Stimulated activated naive CD4-positive, alpha-beta T cell treated with Interleukin-2 at 50 U/mL for 16 hours (primary cell): ENCODE results near the gene FKBP8.
"Not testable (repeated sequence)": the region's sequence is repeated elsewhere in the genome, so short reads cannot be mapped to it uniquely, and the experiment has no call there.

Experiments used
- DNase-seq: peaks from one replicate; lab custom pipeline; 2025; lab: John Stamatoyannopoulos, UW

FKBP8 gene

DNA sequence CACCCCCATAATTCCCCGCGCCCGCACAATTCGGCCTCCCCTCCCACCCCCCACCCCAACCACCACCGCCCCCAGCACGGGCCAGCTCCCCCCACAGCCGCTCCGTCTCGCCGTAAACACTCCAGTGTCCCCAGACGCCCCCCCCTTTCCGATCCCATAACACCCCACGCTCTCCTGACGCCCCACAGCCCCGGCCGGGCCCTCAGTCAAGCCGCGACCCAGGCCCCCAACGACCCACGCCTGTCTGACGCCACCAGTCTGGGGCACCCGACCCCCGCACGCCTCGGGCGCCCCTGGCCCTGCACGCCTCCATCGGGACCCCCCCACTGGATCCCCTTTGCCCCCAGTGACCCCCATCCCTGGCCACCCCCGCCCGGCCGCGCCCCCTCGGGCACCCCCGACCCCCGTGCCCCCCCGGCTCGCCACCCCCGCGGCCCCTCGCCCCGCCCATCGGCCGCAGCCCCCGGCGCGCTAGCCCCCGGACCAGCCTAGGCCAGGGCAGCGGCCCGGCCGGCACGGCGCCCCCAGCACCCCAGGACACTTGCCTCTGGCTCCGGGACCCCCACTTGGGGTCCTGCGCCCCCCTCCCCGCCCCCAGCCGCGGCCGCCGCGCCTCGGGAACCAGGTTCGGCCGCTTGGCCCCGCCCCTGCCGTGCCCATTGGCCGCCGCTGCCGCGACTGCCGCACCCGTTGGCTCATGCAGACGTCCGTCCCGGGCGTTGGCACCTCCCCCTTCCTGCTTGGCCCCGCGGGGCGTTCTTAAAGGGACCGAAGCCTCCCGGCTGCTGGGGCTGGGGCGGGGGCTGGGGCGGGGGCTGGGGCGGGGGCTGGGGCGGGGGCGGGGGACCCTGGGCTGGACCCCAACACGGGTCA lies at the start of gene FKBP8:
TSS of gene FKBP8 (minus strand) at position 633 of the 873 bp plus-strand sequence. CDS start 1,603 bp downstream, outside the sequence.
- peak; percentile 93 for DNase-seq

DNA sequence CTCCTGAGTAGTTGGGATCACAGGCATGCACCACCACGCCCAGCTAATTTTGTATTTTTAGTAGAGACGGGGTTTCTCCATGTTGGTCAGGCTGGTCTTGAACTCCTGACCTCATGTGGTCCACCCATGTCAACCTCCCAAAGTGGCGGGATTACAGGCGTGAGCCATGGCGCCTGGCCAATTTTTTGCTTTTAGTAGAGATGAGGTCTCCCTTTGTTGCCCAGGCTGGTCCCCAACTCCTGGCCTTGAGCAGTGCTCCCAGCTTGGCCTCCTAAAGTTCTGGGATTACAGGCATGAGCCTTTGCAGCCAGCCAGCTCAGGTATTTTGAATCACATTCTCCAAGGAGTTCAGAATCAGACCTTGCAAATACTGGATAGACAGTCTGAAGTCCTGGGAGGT lies 49.4 kb upstream of the FKBP8 start:
- not testable (repeated sequence) for DNase-seq

DNA sequence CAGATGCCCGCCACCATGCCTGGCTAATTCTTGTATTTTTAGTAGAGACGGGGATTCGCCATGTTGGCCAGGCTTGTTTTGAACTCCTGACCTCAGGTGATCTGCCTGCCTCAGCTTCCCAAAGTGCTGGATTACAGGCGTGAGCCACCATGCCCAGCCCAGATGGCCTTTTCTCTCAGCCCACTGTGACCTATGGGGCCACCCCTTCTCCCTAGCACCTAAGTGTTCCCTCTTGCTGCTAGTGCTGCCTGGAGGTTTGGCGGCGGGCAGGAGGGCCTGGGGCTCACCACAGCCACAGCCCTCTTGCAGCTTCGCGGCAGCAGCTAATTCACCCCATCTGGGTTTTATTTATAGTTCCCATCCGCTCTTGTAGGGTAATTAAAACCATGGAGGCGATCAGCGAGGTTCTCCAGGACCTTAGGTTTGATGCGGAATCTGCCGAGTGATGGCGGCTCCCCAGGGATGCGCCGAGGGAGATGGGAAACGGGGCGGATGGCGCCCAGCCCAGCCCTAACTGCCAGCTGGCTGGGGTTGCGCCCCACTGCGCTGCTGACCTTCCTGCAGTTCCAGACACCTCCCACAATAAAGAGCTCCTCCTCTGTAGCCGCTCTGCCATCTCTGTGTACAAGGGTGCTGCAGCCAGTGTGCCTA lies 48.5 kb upstream of the FKBP8 start:
- DNase-seq, result no peak

DNA sequence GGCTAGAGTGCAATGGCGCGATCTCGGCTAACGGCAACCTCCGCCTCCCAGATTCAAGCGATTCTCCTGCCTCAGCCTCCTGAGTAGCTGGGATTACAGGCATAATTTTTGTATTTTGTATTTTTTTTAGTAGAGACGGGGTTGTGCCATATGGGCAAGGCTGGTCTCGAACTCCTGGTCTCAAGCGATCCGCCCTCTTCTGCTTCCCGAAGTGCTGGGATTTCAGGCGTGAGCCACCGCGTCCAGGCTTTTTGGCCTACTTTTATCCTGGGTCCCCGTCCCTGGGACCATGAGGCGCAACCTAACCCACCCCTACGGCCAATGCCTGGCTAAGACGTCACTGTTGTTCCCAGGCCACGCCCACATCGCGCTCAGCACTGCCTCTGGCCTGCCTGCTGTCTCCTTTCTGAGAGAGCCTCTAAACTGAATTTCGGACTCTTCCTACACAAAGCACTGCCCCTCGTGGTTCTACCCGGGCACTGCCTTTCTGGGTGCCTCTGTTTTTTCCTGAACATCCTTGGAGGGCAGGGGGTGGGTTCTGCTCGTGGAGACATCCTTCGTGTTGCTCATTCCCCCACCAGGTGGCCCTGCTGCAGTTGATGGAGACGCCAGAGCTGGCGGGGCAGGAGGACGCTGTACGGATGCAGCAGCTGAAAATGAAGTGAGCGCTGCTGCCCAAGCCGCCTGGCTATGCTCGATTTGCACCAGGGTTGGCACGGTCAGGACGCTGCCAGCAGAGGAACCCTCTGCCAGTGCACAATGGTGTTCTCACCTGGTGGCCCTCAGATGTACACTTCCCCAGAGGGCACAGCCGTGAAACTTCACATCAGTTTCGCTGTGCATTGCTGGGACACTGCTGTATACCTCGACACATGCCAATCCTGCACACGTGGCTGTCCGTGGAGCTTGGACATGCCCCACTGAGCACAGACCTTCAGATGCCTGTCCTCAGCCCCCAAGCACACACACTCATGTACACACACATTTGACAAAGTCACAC lies 47.2 kb upstream of the FKBP8 start:
- no peak for DNase-seq

DNA sequence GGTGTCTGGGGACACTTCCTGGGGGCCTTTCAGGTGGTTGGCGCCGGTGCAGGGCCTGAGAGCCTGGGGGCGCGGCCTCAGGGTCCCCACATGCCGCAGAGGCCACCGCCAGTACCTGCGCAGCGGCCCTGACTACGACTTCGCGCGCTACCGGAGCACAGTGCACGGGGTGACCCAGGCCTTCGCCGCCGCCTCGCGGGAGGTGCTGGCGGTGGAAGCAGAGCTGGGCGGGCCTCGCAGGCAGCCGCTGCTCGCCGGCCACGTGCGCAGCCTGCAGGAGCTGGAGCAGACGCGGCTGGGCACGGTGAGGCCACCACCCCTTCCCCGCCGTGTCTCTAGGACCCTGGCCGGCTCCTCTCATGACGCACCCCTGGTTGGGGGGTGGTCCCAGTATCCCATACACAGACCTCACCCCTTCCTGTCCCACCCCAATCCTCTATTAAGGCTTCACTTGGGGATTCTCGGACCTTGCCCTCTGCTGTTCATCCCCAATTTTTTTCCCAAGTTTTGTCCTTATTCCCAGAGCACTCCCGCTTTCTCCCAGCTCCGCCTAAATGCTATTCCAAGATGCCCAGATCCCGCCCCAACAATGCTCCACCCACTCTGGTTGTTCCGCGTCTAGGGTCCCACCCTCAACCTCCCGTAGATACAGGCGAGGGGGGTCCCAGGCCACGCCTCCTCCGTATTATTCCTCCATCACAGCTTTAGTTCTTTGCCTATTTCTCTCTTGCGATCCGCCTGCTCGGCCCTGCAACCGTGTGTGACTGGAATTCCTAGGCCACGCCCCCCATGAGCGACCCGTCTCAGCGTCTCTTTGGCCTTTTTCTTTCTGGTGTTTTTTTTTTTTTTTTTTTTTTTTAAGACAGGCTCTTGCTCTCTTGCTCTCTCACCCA lies 46.3 kb upstream of the FKBP8 start:
- DNase-seq, result peak; percentile 73

DNA sequence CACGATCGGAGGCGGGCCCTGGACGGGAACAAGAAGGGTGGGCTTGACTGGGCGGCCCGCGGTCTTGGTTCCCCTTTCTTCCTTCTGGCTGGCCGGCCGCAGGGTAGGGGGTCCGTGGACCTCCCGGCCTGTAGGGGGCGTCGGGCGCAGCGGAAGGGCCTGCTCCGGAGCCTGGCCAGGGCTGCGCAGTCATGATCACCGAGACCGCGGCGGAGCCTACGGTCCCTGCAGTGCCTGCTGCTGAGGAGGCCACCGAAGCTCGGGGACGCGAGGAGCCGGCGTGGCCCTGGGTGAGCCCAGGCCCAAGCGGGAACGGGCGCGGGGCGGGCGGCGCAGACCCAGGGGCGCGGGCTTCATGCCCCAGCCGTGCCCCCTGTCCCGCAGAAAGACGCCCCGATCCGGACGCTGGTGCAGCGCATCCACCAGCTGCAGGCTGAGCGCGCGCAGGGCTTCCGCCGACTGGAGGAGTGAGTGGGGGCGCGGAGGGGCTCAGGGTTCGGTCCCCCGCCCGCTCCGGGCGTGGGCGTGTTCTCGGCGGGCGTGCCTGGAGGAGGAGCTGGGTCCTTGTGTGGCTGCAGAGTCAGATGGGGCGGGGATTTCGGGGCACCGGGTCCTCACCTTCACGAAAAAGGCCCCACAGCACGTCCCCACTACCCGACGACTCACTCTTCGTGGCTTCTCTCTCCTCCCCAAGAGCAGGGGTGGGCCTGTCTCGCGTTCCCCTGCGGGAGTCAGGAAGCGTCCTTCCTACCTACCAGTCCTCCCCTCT lies 45.4 kb upstream of the FKBP8 start, which contains the start of gene REX1BD:
TSS of gene REX1BD (plus strand) at position 188 of the 769 bp plus-strand sequence. CDS start at position 192, 4 bp downstream.
- peak; percentile 83 for DNase-seq

DNA sequence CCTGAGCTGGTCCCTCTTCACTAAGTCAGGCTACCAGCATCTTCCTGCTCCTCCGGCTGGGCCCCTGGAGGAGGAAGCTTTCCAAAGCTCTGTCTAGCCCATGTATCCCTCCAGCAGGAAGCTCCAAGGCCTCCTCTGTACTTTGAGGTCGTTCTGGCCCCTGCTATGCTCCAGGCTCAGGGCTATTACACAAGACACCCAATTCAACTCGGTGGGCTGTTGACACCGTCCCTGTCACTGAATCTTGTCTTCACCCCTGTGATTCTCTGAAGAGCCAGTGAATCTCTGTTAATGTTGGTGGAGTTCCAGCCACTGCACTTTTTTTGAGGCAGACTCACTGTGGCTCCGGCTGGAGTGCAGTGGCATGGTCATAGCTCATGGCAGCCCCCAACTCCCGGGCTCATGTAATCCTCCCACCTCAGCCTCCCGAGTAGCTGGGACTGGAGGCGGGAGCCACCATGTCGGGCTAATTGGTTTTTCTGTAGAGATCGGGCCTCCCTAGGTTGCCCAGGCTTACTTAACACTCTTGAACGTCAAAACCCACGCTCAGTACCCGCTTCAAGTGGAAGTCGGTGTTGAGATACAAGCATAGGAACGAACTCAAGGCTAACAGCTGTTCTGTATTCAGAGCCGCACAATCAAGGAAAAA lies 44.7 kb upstream of the FKBP8 start:
- DNase-seq, result no peak

DNA sequence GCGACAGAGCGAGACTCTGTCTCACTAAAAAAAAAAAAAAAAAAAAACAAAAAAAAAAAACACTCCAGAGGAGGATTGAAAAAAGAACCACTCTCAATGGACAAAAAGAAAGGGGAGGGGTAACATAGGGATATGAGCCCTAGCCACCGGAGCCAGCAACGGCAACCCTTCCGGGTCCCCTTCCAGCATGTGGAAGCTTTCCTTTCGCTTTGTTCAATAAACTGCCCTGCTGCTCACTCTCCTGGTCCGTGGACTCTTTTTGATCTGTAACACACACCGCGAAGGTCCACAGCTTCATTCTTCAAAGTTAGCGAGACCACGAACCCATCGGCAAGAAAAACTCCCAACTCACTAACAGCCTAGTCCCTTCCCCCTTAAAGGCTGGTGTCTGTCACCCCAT lies 44.2 kb upstream of the FKBP8 start:
- no peak for DNase-seq

DNA sequence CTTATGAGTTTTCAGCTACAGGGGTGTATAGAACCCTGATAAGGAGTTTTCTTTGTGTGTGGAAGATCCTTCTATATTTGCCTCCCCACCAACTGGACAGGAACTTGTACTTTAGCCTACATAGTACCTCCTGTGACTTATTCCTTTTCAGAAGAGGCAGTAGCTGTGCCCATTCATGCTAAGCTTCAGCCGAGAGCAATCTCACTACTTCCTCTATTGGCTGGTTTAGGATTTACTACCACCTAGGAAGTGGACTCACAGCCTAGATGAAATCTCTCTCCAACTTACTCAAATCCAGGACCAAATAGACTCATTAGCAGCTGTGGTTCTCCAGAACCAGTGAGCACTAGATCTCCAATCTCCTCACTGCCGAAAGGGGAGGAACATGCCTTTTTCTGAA lies 42.9 kb upstream of the FKBP8 start:
- DNase-seq, result no peak

DNA sequence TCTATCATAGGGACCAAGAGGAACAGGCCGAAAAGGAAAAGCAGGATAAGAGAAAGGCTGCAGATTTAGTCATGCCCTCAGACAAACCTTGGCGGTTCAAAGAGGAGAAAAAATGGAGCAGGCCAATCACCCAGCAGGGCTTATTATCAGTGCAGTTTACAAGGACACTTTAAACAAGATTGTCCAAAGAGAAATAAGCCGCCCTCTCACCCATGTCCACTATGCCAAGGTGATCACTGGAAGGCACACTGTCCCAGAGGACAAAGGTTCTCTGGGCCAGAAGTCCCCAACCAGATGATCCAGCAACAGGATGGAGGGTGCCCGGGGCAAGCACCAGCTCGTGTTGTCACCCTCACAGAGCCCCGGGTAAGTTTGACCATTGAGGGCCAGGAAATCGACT lies 36.9 kb upstream of the FKBP8 start:
- DNase-seq, result no peak

DNA sequence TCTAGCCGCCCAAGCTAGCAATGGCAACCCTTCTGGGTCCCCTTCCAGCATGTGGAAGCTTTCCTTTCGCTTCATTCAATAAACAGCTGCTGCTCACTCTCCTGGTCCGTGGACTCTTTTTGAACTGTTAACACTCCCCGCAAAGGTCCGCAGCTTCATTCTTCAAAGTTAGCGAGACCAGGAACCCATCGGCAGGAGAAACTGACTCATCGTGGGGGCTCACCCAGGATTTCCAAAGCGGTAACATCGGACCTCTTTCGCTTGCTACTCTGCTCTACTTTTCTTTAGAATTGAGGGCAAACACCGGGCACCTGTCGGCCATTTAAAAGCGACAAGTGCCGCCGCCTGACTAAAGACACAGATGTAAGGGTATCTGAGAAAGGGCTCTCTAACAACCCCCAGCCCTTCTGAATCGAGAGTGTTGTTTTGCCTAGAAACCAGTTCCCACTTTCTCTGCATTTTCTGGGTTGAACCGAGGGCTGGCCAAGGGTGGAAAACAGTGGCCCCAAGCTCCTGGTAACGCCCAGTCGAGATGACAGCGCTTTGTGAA lies 34.1 kb upstream of the FKBP8 start:
- DNase-seq, result no peak

DNA sequence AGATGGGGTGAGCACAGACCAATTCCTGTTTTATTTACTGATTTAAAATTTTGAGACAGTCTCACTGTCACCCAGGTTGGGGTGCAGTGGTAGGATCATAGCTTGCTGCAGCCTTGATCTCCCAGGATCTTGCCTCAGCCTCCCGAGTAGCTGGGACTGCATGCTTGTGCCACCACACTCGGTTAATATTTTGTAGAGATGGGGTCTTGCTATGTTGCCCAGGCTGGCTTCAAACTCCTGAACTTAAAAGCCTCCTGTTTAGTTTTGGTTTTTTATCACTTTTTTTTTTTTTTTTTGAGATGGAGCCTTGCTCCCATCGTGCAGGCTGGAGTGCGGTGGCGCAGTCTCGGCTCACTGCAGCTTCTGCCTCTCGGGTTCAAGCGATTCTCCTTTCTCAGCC lies 33.0 kb upstream of the FKBP8 start:
- no peak for DNase-seq

DNA sequence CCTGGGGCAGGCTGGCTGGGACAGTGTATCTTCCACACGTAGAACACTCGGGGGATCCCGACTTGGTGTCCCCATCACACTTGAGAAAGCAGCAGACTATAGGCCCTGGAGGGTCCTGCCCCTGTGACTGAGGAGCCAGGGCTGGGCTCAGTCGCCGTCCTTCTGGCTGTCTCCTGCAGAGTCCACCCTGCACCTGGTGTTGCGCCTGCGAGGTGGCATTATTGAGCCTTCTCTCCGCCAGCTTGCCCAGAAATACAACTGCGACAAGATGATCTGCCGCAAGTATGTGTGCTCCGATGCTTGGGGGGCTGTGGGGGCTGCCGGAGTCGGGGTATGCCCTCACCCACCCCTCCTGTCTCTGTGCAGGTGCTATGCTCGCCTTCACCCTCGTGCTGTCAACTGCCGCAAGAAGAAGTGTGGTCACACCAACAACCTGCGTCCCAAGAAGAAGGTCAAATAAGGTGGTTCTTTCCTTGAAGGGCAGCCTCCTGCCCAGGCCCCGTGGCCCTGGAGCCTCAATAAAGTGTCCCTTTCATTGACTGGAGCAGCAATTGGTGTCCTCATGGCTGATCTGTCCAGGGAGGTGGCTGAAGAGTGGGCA lies 31.4 kb upstream of the FKBP8 start:
- no peak for DNase-seq

DNA sequence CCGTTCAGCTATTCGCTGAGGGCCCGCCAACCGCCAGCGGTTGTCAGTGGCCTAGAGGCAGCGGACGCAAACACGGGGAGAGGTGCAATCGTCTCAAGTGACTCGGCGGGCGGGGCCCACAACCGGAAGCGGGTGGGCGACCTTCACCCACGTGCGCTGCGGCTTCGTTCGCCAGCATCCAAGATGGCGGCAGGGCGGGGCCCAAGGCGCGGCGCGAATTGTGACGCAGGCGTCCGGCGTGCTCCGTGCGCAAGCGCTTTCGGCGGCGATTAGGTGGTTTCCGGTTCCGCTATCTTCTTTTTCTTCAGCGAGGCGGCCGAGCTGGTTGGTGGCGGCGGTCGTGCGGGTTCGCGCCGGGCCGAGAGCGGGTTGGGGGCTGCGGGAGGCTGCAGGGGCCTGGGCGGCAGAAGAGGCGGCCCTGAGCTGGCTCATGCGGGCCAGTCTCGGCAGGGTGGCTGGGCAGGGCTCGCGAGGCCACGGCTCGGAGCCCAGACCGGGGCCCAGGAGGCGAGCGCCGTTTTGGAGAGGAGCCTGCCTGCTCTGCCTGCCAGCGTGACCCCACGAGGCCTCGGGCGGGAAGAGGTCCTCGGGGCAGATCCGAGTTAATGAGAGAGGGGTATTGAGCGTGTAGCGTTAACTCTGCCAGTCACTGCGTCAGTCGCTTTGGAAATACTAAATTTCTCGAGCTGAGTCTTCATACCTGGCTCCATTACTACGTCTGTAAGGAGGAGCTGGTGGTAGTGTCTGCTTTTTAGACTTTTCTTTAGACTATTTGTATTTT lies 28.4 kb upstream of the FKBP8 start, which contains the start of gene UBA52:
TSS of gene UBA52 (plus strand) at position 294 of the 781 bp plus-strand sequence. CDS start 1,444 bp downstream, outside the sequence.
- peak; percentile 97 for DNase-seq

DNA sequence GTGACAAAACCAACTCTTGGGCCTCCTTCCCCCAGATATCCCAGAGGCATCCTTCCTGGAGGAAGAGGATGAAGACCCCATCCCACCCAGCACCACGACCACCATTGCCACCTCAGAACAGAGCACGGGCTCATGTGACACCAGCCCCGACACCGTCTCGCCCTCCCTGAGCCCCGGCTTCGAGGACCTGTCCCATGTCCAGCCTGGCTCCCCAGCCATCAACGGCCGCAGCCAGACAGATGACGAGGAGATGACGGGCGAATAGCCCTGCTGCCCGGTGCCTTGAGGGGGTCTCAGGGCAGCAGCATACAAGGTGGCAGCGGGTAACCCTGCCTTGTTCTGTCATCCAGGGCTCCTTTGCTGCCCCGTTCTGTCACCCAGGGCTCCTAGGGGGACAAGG lies 25.0 kb upstream of the FKBP8 start:
- DNase-seq, result no peak

DNA sequence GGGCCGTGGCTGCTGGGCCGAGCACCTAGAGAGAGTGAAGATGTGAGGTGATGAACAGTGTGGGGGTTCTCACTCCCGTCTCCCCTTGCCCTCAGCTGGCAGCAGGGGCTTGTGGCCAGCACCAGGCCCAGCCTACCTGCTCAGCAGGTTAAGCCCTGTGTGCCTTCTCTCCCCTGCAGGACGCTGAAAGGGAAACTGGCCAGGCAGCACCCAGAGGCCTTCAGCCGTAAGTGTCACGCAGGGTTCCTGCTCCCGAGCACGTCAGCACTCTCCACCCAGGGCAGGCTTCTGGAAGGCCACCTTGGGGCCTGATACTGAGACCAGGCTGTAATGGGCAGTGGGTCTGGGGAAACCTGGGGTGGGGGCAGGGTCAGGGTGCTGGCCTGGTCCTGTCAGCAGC lies 23.6 kb upstream of the FKBP8 start:
- no peak for DNase-seq

DNA sequence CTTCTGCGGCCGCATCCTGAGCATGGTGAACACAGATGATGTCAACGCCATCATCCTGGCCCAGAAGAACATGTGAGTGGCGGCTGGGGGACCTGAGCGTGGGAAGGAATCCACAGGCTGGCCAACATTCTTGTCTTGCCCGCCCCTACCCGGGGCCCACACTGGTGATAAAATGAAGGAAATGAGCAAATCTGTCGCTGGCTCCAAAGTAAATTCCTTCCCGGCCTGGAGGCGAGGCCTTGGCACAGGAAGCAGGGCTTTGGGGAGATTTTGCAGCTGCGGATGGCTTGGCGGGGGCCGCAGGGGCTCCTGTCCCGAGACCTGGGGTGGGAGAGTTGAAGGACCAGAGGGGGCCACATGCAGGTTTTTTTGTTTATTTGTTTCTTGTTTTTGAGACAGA lies 18.7 kb upstream of the FKBP8 start:
- DNase-seq, result no peak

DNA sequence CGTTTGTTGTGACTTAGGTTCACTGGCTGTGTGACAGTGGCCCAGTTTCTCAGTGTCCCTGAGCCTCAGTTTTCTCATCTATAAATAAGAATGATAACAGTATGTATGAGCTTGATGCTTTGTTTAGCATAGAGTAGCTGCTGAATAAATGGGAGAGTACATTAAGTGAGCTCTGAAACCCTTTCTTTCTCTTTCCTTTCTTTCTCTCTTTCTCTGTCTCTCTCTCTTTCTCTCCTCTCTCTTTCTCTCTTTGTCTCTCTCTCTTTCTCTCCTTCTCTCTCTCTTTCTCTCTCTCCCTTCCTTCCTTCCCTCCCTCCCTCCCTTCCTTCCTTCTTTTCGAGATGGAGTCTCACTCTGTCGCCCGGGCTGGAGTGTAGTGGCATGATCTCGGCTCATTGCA lies 16.3 kb upstream of the FKBP8 start:
- DNase-seq, result no peak
